Measurements from ENCODE around the gene SH3TC1. TPM values are rescaled to one million over a fixed set of nuclear protein-coding genes. Genes with fewer than 3 reads are reported as not detected.

The SH3TC1 gene
- total and polyA plus RNA-seq, 2 of the 8 experiments (the other 6 are each of a cell fraction or from before 2014, with no cell fraction given) = 0.15 TPM; not detected in 1

DNA sequence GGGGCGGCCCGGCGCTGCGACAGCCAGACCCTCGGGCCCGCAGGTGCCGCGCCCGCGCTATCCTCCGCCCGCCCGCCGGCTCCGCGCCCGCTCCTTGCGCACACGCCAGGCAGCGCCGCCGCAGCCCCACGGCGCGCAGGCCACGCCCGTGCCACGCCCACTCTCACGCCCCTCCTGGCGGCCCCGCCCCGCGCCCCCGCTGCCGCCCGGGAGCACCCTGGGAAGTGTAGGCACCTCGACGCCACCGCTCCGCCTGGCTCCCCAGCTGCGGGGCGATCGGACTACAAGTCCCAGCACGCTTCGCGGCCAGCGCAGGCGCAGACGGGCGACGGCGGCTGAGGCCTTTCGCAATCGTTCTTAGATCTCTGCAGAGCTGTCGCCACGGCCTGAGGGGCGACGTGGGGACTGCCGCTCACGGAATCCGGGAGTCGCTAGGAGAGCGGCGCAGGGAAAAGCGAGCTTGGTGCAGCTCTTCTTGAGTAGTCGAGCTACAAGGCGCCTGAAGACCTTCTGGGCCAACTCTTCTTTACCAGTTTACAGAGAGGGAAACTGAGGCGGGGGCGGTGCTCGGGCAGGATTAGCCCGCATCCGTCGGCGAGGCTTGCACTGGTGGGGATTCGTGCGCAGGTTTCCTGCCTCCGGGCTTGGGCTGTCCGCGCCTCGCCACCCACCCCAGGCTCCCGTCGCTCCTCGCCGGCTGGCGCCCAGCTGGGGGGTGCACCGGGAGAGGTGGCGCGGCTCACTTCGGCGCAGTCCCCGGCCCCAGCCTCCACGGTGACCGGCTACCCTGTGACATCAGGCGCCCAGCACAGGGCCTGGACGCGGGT, 40.2 kb upstream of the SH3TC1 start, which contains the start of gene ABLIM2:
Gene ABLIM2 (minus strand): TSS at position 104 of the 827 bp plus-strand sequence. CDS start 124 bp downstream, outside the sequence.
- H3K18ac ChIP-seq (ENCODE audit: extremely low read depth, low read length) = no peak within 1 kb of the TSS; the same call in 1 of the 2 replicates
- no peak within 1 kb of the TSS for H4K5ac ChIP-seq (ENCODE audit: insufficient read length, low read depth, low read length)
- H4K8ac ChIP-seq (ENCODE audit: extremely low read depth, insufficient read depth, low read length) = peak within 1 kb of the TSS; percentile 82
- peak within 1 kb of the TSS; percentile 69 for H3K56ac ChIP-seq (replicated peaks; ENCODE audit: insufficient read length, low read depth, low read length)
- H3K23ac ChIP-seq (ENCODE audit: insufficient read length) = no peak within 1 kb of the TSS
- peaks cover 14% of the 10 kb centered on the region; the same call in 1 of the 2 replicates for H3K23me2 ChIP-seq (ENCODE audit: low read depth, low read length)
- H3K79me2 ChIP-seq (ENCODE audit: control insufficient read depth in 1 of 2, insufficient read depth in 2 of 2, low read length in 2 of 2) = no peaks in the 10 kb centered on the region
- H2AFZ ChIP-seq (ENCODE audit: low read length) = peak within 1 kb of the TSS; percentile 85; the same call in 1 of the 2 replicates
- H3K27ac ChIP-seq (ENCODE audit: low read depth, low read length) = no peak within 1 kb of the TSS
- peak within 1 kb of the TSS; percentile 63 to 75 (median 72) for H3K4me3 ChIP-seq (ENCODE audit: extremely low read depth in 1 of 4, insufficient read depth in 2 of 4, low read depth in 3 of 4, low read length in 4 of 4)
- peak; percentile 91 to 99 for DNase-seq (ENCODE audit: low read depth in 1 of 2, low spot score in 2 of 2)
- H3K27me3 ChIP-seq (replicated peaks in 1 of 4; ENCODE audit: control insufficient read depth in 3 of 4, extremely low read depth in 1 of 4, insufficient read depth in 3 of 4, low read length in 3 of 4) = peaks cover 6 to 43% (median 30%) of the 10 kb centered on the region in 4 experiments
- no peak within 1 kb of the TSS for H2BK20ac ChIP-seq (ENCODE audit: low read length)
- ChIA-PET CTCF (ENCODE audit: partially characterized antibody) (interaction anchor here (0.7 to 2.3 kb wide), 7 partner anchors 10 to 37 kb away, joined by 3 to 14 read pairs (median 5); no protein-coding TSS in a partner anchor), POLR2A (ENCODE audit: partially characterized antibody) (interaction anchor here (1.4 kb wide), 1 partner anchor 11 kb away, joined by 3 read pairs; no protein-coding TSS in a partner anchor)
- no peak within 1 kb of the TSS for H3K14ac ChIP-seq (ENCODE audit: insufficient read length)
- no peaks in the 10 kb centered on the region for H3K9me3 ChIP-seq (ENCODE audit: insufficient read depth in 2 of 2, low read depth in 1 of 2, low read length in 1 of 2)
- no peak within 1 kb of the TSS for H2BK12ac ChIP-seq (ENCODE audit: low read depth, low read length)
- H3K79me1 ChIP-seq (ENCODE audit: low read depth, low read length) = no peaks in the 10 kb centered on the region
- H4K20me1 ChIP-seq (replicated peaks in 1 of 2; ENCODE audit: control insufficient read depth in 1 of 2, insufficient read depth in 2 of 2, low read length in 2 of 2) = peaks cover 3 to 7% of the 10 kb centered on the region in 2 experiments
- H3K36me3 ChIP-seq (ENCODE audit: control insufficient read depth in 2 of 4, insufficient read depth in 4 of 4, low read length in 3 of 4) = no peaks in the 10 kb centered on the region
- no peak for FAIRE-seq
- H2BK120ac ChIP-seq (replicated peaks; ENCODE audit: low read depth, low read length) = no peak within 1 kb of the TSS
- no peak within 1 kb of the TSS for H2BK15ac ChIP-seq (ENCODE audit: low read length)
- peak within 1 kb of the TSS; percentile 90 to 97 for H3K4me2 ChIP-seq (ENCODE audit: insufficient read depth in 1 of 2, low read depth in 2 of 2, low read length in 2 of 2)
- H3K9ac ChIP-seq (replicated peaks in 1 of 4; ENCODE audit: extremely low read depth in 1 of 4, low read depth in 3 of 4, low read length in 3 of 4) = no peak within 1 kb of the TSS
- no peak within 1 kb of the TSS for H4K91ac ChIP-seq (replicated peaks; ENCODE audit: insufficient read length, low read length)
- no peak within 1 kb of the TSS for H3K4ac ChIP-seq (replicated peaks; ENCODE audit: insufficient read length, low read depth, low read length)
- H2AK5ac ChIP-seq (ENCODE audit: low read depth, low read length) = no peak within 1 kb of the TSS
- WGBS, 2 experiments (ENCODE audit: extremely low coverage in 1 of 2, insufficient coverage in 1 of 2, insufficient read length in 1 of 2, insufficient replicate concordance in 2 of 2, low coverage in 1 of 2, low lambda C conversion rate in 2 of 2, missing lambda C conversion rate in 1 of 2) = 5% methylated on average over 56 of the region's 96 CpGs; no CpG with 5 or more reads in 1 of the 2 experiments
- H3K4me1 ChIP-seq (replicated peaks in 1 of 4; ENCODE audit: control insufficient read depth in 3 of 4, insufficient read depth in 4 of 4, low read length in 3 of 4) = peaks cover 0 to 5% (median 2%) of the 10 kb centered on the region in 4 experiments; a peak in 4 of 7 replicates
- no peak within 1 kb of the TSS for H2BK5ac ChIP-seq (ENCODE audit: low read depth, low read length)
- TF ChIP-seq EZH2 (IDR thresholded peaks at IDR 0.05; ENCODE audit: low read depth, low read length, severe bottlenecking) (no peak), SAP30 (IDR thresholded peaks at IDR 0.05; ENCODE audit: insufficient read depth, insufficient replicate concordance, low read length) (no peak), CTBP2 (IDR thresholded peaks at IDR 0.05; ENCODE audit: borderline replicate concordance, insufficient read depth, insufficient read length, low read length) (no peak), SP1 (IDR thresholded peaks at IDR 0.05; ENCODE audit: low read depth, low read length) (0 out of 2 replicates have a peak, but pooled peaks have one; percentile 11), SP4 (IDR thresholded peaks at IDR 0.05; ENCODE audit: low read length) (0 out of 2 replicates have a peak, but pooled peaks have one; percentile 38), BRCA1 (IDR thresholded peaks at IDR 0.05; ENCODE audit: low read depth, low read length) (no peak), CREB1 (IDR thresholded peaks at IDR 0.05) (peak; percentile 54; the same call in 1 of the 2 replicates), ASH2L (IDR thresholded peaks at IDR 0.05; ENCODE audit: low read length) (peak; percentile 22), TCF12 (IDR thresholded peaks at IDR 0.05; ENCODE audit: low read depth, low read length) (no peak), CEBPB (IDR thresholded peaks at IDR 0.05; ENCODE audit: low read depth, low read length) (peak; percentile 100), TAF1 (IDR thresholded peaks at IDR 0.05; ENCODE audit: low read depth, low read length) (peak; percentile 44; the same call in 1 of the 2 replicates)
- TF ChIP-seq, protein P1, sequence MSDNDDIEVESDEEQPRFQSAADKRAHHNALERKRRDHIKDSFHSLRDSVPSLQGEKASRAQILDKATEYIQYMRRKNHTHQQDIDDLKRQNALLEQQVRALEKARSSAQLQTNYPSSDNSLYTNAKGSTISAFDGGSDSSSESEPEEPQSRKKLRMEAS (IDR thresholded peaks at IDR 0.05) = peak; percentile 46; the same call in 1 of the 2 replicates
